RWPE1 (cell line): ENCODE data around the gene NDUFB6.

ENCODE experiments used
- CTCF ChIA-PET: fragments of 350-600 bp; sonication (Branson Sonifier 250); formaldehyde crosslinking; extraction: SDS; loops from one replicate; lab custom pipeline; 2021; lab: Yijun Ruan, JAX
- POLR2A ChIA-PET: fragments of 400-600 bp; formaldehyde crosslinking; extraction: SDS; loops from one replicate; lab custom pipeline; 2020; ENCODE audit warnings: antibody characterized with exemption; ENCODE audit not compliant: low non-redundant PET; lab: Yijun Ruan, JAX
- DNase-seq: peaks from one replicate; pipeline ENCODE4 v3.0.0; 2012; ENCODE audit warnings: low spot score
- H3K27ac ChIP-seq: fragments of 450-650 bp; 2 replicates; pipeline ENCODE4 v1.5.1; 2017
- TF ChIP-seq, protein P1 (sequence below): fragments of 450-650 bp; conservative IDR thresholded peaks from 2 replicates; pipeline ENCODE4 v1.5.1; 2017; ENCODE audit warnings: low read depth, mild to moderate bottlenecking

Gene NDUFB6

DNA sequence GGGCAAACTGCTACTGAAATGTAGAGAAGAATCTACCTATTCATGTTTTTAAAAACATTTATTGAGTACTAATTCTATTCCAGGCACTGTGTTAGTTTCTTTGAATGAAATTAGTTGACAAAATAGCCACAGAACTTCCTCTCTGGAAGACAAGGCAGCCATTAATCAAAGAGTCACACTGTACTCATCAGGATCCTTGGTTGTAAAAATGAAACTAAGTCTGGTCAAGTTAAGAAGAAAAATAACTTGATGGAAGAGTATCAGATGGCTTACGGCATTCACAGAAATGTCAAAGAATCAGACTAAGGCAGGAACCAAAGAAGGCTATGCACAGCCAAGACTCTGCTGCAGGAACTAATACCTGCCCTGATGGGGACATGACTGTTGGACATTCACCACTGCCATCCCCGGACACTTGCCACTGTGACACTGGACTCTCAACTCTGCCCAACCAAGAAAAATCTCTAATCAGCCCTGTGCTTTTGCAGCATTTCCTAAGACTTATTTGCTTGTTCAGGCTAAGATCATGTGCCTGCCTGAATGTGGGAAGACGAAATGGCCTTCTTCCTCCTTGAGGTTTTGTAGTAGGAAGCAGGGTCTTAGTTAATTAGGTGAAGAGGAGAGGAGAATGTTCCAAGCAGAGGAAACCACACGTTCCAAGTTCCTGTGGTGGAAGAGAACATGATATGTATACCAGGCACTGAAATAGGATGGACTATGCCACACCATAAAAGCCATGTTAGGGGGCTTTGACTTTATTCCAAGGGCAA is 23.3 kb upstream of the NDUFB6 start:
- H3K27ac ChIP-seq, result no peak overlapping the region
- CTCF ChIA-PET, result interaction anchor here (0.6 kb wide), 1 partner anchor 260 kb away, joined by 3 read pairs; no protein-coding TSS in a partner anchor
- TF ChIP-seq, protein P1, sequence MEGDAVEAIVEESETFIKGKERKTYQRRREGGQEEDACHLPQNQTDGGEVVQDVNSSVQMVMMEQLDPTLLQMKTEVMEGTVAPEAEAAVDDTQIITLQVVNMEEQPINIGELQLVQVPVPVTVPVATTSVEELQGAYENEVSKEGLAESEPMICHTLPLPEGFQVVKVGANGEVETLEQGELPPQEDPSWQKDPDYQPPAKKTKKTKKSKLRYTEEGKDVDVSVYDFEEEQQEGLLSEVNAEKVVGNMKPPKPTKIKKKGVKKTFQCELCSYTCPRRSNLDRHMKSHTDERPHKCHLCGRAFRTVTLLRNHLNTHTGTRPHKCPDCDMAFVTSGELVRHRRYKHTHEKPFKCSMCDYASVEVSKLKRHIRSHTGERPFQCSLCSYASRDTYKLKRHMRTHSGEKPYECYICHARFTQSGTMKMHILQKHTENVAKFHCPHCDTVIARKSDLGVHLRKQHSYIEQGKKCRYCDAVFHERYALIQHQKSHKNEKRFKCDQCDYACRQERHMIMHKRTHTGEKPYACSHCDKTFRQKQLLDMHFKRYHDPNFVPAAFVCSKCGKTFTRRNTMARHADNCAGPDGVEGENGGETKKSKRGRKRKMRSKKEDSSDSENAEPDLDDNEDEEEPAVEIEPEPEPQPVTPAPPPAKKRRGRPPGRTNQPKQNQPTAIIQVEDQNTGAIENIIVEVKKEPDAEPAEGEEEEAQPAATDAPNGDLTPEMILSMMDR, result no peak
- POLR2A ChIA-PET, result no interaction called here
- DNase-seq, result no peak

DNA sequence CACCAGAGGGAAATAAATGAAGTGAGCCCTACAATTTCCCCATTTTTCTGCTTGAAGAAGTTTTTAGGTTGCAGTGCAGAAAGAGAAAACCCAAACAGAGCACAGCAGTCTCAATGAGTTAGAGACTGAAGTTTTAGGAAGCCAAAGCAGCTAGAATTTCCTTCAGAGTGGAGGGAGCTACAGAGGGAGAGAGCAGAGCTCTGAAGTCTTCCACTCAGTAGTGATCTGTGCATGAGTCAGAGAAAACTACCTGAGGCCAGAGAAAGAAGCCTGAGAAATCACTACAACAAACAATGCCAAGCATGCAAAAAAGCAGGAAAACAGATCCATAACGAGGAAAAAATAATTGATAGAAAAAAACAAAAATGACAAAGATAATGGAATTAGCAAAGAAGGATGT is 17.9 kb upstream of the NDUFB6 start:
- H3K27ac ChIP-seq, result no peak overlapping the region
- ChIA-PET CTCF (interaction anchor here (0.6 to 1.2 kb wide), 3 partner anchors 11 to 377 kb away, joined by 3 to 10 read pairs (median 5); no protein-coding TSS in a partner anchor), POLR2A (no interaction called here)
- TF ChIP-seq, protein P1, result no peak
- peak; percentile 65 for DNase-seq

DNA sequence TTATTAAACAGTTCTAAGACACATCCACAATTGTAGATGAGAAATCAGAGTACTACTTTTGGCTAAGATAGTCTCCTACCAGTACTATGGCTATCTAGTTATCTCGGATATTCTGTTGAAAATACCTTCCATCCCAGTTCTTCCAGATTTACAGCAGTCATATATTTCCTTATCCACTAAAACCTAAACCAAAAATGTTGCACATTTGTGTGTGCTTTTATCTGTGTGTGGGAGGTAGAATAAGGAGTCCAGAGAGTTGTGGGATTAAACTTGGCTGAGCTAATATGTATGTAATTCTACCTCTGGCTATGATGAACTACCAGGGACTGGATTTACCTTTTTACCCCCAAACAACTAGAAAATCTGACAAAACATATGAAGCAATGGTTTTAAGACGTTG is 17.5 kb upstream of the NDUFB6 start:
- ChIA-PET CTCF (interaction anchor here (0.6 to 2.7 kb wide), 4 partner anchors 11 to 378 kb away, joined by 3 to 17 read pairs (median 8); no protein-coding TSS in a partner anchor), POLR2A (no interaction called here)
- TF ChIP-seq, protein P1, result no peak
- no peak overlapping the region for H3K27ac ChIP-seq
- DNase-seq, result no peak

DNA sequence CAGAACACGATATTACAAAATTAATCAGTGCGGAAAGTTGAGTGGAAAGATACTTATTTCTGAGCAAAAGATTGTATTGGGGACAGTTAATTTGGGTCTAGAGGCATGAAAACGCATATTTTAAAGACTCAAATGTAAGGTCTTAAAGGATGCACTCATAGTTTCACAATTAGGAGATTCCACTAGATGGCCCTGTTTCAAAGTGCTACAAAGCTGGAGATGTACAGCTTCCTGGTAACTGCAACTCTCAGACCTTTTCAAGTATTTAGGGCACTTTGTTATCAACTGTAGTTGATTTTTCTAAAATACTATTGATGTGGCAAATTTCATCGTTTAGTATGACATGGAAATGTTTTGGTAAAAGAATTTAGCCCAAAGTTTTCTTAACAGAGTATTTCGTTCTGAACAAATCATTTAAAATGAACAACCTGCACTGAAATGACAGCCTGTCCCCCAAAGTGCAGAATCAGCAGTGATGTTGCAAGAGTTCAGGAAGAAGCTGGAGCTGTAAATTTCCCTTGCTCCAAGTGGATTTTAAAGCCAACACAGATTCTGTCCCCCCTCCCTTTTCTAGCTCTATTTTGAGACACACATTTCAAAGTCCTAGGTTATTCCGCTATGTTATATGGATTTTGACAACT is 16.2 kb upstream of the NDUFB6 start:
- TF ChIP-seq, protein P1, result peak; percentile 83
- ChIA-PET POLR2A (no interaction called here), CTCF (interaction anchor here (0.6 to 2.7 kb wide), 10 partner anchors 10 to 391 kb away, joined by 3 to 17 read pairs (median 4); no protein-coding TSS in a partner anchor)
- peak; percentile 59 for DNase-seq
- H3K27ac ChIP-seq, result no peak overlapping the region

DNA sequence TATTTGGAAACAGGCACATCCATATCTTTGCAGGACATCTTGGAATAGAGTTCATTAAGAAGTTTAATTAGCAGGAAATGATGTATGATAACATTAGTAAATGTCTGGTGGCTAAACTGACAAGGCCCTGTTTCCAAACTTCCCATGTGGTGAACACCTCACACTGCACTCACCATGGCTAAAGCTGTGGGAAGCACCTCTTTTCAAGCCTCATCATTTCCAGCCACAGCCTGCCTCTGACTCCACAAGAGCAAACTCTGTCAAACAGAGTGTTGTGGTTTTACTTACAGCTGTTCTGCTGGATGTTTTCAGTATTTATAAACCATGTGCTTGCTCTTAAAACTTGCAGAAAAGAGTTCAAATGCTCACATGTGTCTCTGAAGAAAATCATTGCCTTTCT is 14.9 kb upstream of the NDUFB6 start:
- H3K27ac ChIP-seq, result no peak overlapping the region
- ChIA-PET POLR2A (no interaction called here), CTCF (interaction anchor here (0.5 to 2.7 kb wide), 7 partner anchors 8 to 1275 kb away, joined by 3 to 17 read pairs (median 4); no protein-coding TSS in a partner anchor)
- TF ChIP-seq, protein P1, result no peak
- DNase-seq, result no peak

DNA sequence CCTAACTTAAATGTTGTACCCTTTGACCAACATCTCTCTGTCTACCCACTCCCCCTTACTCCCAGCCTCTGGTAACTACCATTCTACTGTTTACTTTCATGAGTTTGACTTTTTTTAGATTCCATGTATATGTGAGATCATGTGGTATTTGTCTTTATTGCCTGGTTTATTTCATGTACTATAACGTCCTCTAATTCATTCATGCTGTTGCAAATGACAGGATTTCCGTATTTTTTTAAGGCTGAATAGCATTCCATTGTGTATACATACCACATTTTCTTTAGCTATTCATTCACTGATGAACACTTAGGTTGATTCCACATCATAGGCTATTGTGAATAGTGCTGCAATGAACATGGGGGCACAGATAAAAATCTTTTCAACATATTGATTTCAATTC is 11.8 kb upstream of the NDUFB6 start:
- H3K27ac ChIP-seq, result no peak overlapping the region
- ChIA-PET CTCF (no interaction called here), POLR2A (no interaction called here)
- DNase-seq, result no peak
- TF ChIP-seq, protein P1, result no peak
